ENCODE results near the gene FNDC1.
"Not testable (repeated sequence)": the region's sequence is repeated elsewhere in the genome, so short reads cannot be mapped to it uniquely, and the experiment has no call there.

Gene FNDC1

GRCh38 chr6:159284661-159285060 is 115.5 kb downstream of the FNDC1 start:
- not testable (repeated sequence) for DNase-seq, H3K27ac Mint-ChIP-seq, H3K4me1 Mint-ChIP-seq, ATAC-seq, H3K4me3 Mint-ChIP-seq
- peaks cover 33% of the 10 kb centered on the region for H3K27me3 Mint-ChIP-seq
- H3K9me3 Mint-ChIP-seq: peaks cover 0 to 17% of the 10 kb centered on the region in 2 donors

- peaks cover 39% of the 10 kb centered on the region for H3K27me3 Mint-ChIP-seq
- DNase-seq: no peak
- H3K9me3 Mint-ChIP-seq: no peaks in the 10 kb centered on the region
- H3K4me3 Mint-ChIP-seq: no peak overlapping the region
- H3K4me1 Mint-ChIP-seq: no peaks in the 10 kb centered on the region
- H3K27ac Mint-ChIP-seq: no peak overlapping the region
- ATAC-seq: no peak
Measured at GRCh38 chr6:159298840-159299239, 129.6 kb downstream of the FNDC1 start.

GRCh38 chr6:159299566-159299965 is 130.4 kb downstream of the FNDC1 start:
- Mint-ChIP-seq H3K27me3 (peaks cover 44% of the 10 kb centered on the region), H3K27ac (no peak overlapping the region), H3K4me1 (no peaks in the 10 kb centered on the region), H3K4me3 (no peak overlapping the region), H3K9me3 (no peaks in the 10 kb centered on the region)
- no peak for DNase-seq
- ATAC-seq: no peak

- Mint-ChIP-seq H3K27ac (no peak overlapping the region), H3K4me3 (no peak overlapping the region), H3K9me3 (no peaks in the 10 kb centered on the region), H3K27me3 (peaks cover 35% of the 10 kb centered on the region), H3K4me1 (no peaks in the 10 kb centered on the region)
- no peak for ATAC-seq
- DNase-seq: no peak
Measured at GRCh38 chr6:159301277-159301676, 132.1 kb downstream of the FNDC1 start.

GRCh38 chr6:159301810-159302593 is 132.8 kb downstream of the FNDC1 start:
- H3K4me3 Mint-ChIP-seq: no peak overlapping the region
- no peaks in the 10 kb centered on the region for H3K9me3 Mint-ChIP-seq
- DNase-seq: no peak
- no peaks in the 10 kb centered on the region for H3K4me1 Mint-ChIP-seq
- ATAC-seq: no peak
- no peak overlapping the region for H3K27ac Mint-ChIP-seq
- H3K27me3 Mint-ChIP-seq: peaks cover 35% of the 10 kb centered on the region

GRCh38 chr6:159302594-159302992 is 133.4 kb downstream of the FNDC1 start:
- Mint-ChIP-seq H3K27me3 (peaks cover 32% of the 10 kb centered on the region), H3K4me1 (no peaks in the 10 kb centered on the region), H3K9me3 (no peaks in the 10 kb centered on the region), H3K27ac (no peak overlapping the region), H3K4me3 (no peak overlapping the region)
- DNase-seq (no peak), ATAC-seq (no peak)

GRCh38 chr6:159303159-159303558 is 134.0 kb downstream of the FNDC1 start:
- no peaks in the 10 kb centered on the region for H3K4me1 Mint-ChIP-seq
- no peak overlapping the region for H3K27ac Mint-ChIP-seq
- no peak overlapping the region for H3K4me3 Mint-ChIP-seq
- ATAC-seq (no peak), DNase-seq (no peak)
- H3K27me3 Mint-ChIP-seq: peaks cover 27% of the 10 kb centered on the region
- H3K9me3 Mint-ChIP-seq: no peaks in the 10 kb centered on the region

GRCh38 chr6:159303784-159304183 is 134.6 kb downstream of the FNDC1 start:
- ATAC-seq (no peak), DNase-seq (no peak)
- Mint-ChIP-seq H3K4me3 (no peak overlapping the region), H3K4me1 (no peaks in the 10 kb centered on the region), H3K27me3 (peaks cover 27% of the 10 kb centered on the region), H3K9me3 (no peaks in the 10 kb centered on the region), H3K27ac (no peak overlapping the region)

GRCh38 chr6:159304641-159305040 is 135.4 kb downstream of the FNDC1 start:
- no peaks in the 10 kb centered on the region for H3K4me1 Mint-ChIP-seq
- no peaks in the 10 kb centered on the region for H3K9me3 Mint-ChIP-seq
- H3K27ac Mint-ChIP-seq: no peak overlapping the region
- H3K4me3 Mint-ChIP-seq: no peak overlapping the region
- no peak for DNase-seq
- peaks cover 27% of the 10 kb centered on the region for H3K27me3 Mint-ChIP-seq
- ATAC-seq: peak; percentile 37

DNA sequence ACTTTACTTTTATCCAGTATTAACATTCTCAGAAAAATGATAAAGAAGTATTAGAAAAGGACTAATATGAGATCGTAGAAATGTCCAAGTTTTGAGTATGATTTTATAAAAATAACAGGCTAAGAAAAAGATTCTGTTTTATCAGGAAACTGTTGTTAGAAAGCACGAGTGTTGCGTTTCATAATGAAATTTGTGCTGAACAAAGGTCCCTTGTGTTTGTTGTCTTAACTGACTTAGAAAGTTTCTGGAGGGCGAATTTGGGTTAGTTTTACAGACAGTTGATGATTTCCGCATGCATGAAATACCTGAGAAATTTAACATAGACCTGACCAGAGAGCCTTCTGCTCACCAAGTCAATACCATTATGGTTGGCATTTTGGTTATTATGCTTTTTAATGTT is 136.0 kb downstream of the FNDC1 start:
- H3K4me1 Mint-ChIP-seq: no peaks in the 10 kb centered on the region
- no peak overlapping the region for H3K27ac Mint-ChIP-seq
- H3K9me3 Mint-ChIP-seq: no peaks in the 10 kb centered on the region
- H3K4me3 Mint-ChIP-seq: no peak overlapping the region
- peaks cover 27% of the 10 kb centered on the region for H3K27me3 Mint-ChIP-seq
- no peak for ATAC-seq
- DNase-seq: no peak

DNA sequence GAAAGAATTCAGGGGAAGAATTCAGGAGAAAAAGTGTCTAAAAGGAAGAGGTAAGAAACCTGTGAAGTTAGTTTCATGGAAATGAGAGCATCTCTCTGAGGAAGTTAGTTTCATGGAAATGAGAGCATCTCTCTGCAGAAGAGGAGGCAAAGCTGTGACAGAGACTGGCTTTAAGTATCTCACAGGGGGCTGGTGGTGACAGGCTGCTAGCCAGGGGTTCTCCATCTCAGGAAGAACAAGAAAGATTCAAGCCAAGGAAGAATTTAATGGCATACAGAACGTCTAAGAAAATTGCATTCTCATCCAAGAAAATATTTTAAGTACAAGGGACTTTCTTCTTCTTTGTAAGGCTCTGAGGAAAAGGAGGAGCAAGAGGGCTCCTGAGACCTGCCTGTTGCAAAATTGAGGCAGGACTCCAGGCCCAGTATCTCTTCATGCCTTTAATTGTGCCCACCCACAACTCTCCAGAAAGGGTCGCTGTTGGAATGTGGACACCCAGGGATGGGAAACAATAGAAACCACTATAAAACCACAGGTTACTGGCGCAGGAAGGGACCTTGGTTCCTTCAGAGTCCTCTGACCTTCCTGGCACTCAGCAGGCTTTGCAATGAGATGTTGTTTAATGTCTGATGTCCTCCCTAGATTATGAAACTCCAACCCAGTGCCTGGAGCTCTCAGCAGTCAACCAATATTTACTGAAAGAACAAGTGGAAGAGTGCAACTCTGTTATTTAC is 136.8 kb downstream of the FNDC1 start:
- DNase-seq (no peak), ATAC-seq (no peak)

GRCh38 chr6:159307246-159307790 is 138.1 kb downstream of the FNDC1 start:
- Mint-ChIP-seq H3K27me3 (peaks cover 18% of the 10 kb centered on the region), H3K9me3 (no peaks in the 10 kb centered on the region), H3K27ac (no peak overlapping the region), H3K4me3 (no peak overlapping the region), H3K4me1 (no peaks in the 10 kb centered on the region)
- ATAC-seq: no peak
- no peak for DNase-seq

More for the DNA sequence above, 136.8 kb downstream of the FNDC1 start:
- Mint-ChIP-seq H3K27ac (no peak overlapping the region), H3K4me1 (no peaks in the 10 kb centered on the region), H3K4me3 (no peak overlapping the region), H3K27me3 (peaks cover 25% of the 10 kb centered on the region), H3K9me3 (no peaks in the 10 kb centered on the region)

GRCh38 chr6:159308198-159308597 is 139.0 kb downstream of the FNDC1 start:
- no peak overlapping the region for H3K4me3 Mint-ChIP-seq
- H3K4me1 Mint-ChIP-seq: no peaks in the 10 kb centered on the region

GRCh38 chr6:159309723-159310122 is 140.5 kb downstream of the FNDC1 start:
- Mint-ChIP-seq H3K4me3 (no peak overlapping the region), H3K27me3 (no peaks in the 10 kb centered on the region), H3K27ac (no peak overlapping the region), H3K9me3 (no peaks in the 10 kb centered on the region), H3K4me1 (no peaks in the 10 kb centered on the region)
- DNase-seq (no peak), ATAC-seq (no peak)

More at GRCh38 chr6:159308198-159308597, 139.0 kb downstream of the FNDC1 start:
- H3K27ac Mint-ChIP-seq: no peak overlapping the region
- DNase-seq (no peak), ATAC-seq (no peak)
- peaks cover 14% of the 10 kb centered on the region for H3K27me3 Mint-ChIP-seq
- H3K9me3 Mint-ChIP-seq: no peaks in the 10 kb centered on the region

- H3K27me3 Mint-ChIP-seq: peaks cover 6% of the 10 kb centered on the region
- DNase-seq: no peak
- ATAC-seq: peak; percentile 28
- H3K9me3 Mint-ChIP-seq: no peaks in the 10 kb centered on the region
- no peak overlapping the region for H3K4me3 Mint-ChIP-seq
- no peaks in the 10 kb centered on the region for H3K4me1 Mint-ChIP-seq
- H3K27ac Mint-ChIP-seq: no peak overlapping the region
Measured at GRCh38 chr6:159311618-159312017, 142.4 kb downstream of the FNDC1 start.

DNA sequence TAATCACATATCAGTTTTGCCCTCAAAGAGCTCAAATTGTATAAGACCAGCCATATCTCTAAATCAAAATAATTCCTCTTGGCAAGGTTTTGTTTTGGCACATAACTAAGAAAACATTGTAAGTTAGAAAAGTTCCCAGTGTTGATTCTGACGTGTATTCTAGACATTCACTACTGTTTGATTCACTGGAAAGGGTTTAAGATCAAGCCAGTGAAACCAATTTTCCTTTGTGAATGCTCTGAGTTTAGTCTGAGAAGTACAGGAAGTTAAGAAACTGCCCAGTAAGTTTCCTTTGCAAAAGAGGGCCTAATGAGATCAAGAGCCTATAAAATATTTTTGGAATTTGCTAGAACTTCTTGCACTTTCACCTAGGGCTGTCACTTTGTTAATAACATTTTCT is 143.0 kb downstream of the FNDC1 start:
- peaks cover 11% of the 10 kb centered on the region for H3K27me3 Mint-ChIP-seq
- no peaks in the 10 kb centered on the region for H3K9me3 Mint-ChIP-seq
- no peak overlapping the region for H3K27ac Mint-ChIP-seq
- ATAC-seq (no peak), DNase-seq (no peak)
- H3K4me1 Mint-ChIP-seq: no peaks in the 10 kb centered on the region
- H3K4me3 Mint-ChIP-seq: no peak overlapping the region
